Jurkat, Clone E6-1 (cell line): Measurements from ENCODE around the gene MFN2.

Source experiments
- DNase-seq: peaks from one replicate; pipeline ENCODE4 v3.0.0-alpha.2; 2011; ENCODE audit warnings: low read depth, low spot score
- H3K4me3 ChIP-seq: 2 replicates; pipeline ENCODE4 v1.5.1; 2011; ENCODE audit warnings: mild to moderate bottlenecking, low read length, control low read depth, moderate library complexity

Gene MFN2

GRCh38 chr1:11957398-11957797, 22.8 kb upstream of the MFN2 start:
- no peak for DNase-seq

GRCh38 chr1:11957897-11958296, 22.3 kb upstream of the MFN2 start:
- DNase-seq = no peak

More at GRCh38 chr1:11957398-11957797, 22.8 kb upstream of the MFN2 start:
- no peak overlapping the region for H3K4me3 ChIP-seq

DNA sequence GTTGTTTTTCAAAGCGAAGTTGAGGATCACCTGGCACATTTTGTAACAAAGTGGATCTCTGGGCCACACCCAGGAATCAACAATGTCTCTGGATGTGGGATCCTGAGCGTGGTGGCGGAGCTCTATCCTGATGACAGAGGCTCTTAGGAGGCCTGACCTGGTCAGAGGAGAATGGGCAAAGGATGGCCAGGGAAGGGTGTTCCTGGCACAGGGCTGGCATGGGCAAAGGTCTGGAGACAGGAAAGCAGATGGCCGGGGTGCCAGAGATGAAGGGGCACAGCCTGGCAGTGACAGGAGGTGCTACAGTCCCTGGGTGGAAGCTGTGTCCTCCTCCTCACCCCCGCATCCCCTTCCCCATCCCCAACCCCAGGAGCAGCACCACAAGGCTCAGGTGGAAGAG, 20.0 kb upstream of the MFN2 start:
- no peak for DNase-seq
- no peak overlapping the region for H3K4me3 ChIP-seq

More at GRCh38 chr1:11957897-11958296, 22.3 kb upstream of the MFN2 start:
- no peak overlapping the region for H3K4me3 ChIP-seq

DNA sequence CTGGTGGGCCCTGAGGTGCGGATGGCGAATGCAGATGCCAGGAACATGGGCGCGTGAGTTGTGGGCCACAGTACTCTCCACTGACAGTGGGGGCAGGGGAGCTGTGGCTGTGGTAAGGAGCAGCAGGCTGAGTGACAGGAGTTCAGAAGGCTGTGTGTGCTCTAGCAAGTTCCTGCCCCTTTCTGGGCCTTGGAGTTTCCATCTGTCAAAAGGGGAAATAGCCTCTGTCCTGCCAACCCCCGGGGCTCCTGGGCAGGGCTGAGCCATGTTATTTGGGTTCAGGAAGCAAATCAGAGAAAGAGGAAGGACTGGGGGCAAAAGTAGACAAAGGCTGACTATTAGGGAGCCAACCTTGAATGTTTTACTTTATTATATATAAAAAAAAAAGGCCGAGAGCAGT, 19.5 kb upstream of the MFN2 start:
- no peak overlapping the region for H3K4me3 ChIP-seq
- no peak for DNase-seq

- H3K4me3 ChIP-seq = no peak overlapping the region
- no peak for DNase-seq
These were observed 19.0 kb upstream of the MFN2 start for GRCh38 chr1:11961230-11961629.

DNA sequence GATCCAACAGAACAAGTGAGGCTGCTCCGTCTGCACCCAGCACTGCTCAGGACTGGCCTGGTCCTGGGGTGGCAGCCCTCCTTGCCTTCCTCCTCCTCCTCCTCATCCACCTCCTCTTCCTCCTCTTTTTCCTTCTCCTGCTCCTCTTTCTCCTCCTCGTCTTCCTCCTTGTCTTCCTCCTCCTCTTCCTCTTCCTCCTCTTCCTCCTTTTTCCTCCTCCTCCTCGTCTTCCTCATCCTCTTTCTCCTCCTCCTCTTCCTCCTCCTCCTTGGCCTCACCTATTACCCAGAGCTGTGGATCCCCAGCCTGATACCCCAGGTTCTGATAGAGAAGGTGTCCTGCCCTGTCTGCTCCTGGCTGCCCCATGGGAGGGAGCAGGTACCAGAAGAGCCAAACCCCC, 16.6 kb upstream of the MFN2 start:
- no peak for DNase-seq
- no peak overlapping the region for H3K4me3 ChIP-seq

DNA sequence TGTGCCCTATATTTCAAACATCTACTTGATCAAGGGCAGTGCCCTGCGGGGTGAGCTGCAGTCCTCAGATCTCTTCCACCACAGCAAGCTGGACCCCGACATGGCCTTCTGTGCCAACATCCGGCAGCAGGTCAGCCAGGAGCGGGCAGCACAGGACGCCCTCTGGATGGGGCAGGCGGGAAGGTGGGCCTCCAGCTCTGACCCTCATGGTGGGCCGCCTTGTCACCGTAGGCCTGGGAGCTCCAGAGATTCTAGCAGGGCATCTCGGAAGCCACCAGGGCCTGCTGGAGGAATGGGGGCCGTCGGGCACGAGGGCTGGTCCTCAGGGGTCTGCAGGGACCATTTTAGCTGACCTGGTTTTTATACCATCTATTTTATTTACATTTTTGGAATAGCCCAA, 15.6 kb upstream of the MFN2 start:
- no peak for DNase-seq
- H3K4me3 ChIP-seq = no peak overlapping the region

GRCh38 chr1:11967028-11967547, 13.2 kb upstream of the MFN2 start:
- peak; percentile 12 for DNase-seq
- H3K4me3 ChIP-seq = no peak overlapping the region

- no peak overlapping the region for H3K4me3 ChIP-seq
- no peak for DNase-seq
These were observed 9.6 kb upstream of the MFN2 start for GRCh38 chr1:11970441-11971185.

DNA sequence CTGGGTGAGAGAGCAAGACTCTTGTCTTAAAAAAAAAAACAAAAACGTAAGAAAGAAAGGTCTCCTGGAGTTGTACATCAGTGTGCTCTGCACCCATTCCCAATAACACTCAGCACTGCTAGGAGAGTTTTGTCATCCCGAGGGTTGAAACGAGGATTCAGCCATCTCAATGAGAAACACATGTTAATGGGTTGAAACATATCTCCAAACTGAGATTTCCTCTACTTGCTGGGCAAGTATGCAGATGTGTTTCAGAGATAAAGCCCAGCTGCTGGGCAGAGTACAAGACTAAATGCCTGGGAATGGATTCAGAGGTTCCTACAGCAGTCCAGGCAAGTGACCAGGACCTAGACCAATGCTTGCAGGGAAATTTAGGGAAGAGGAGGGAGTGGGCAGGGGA, 2.6 kb upstream of the MFN2 start:
- no peak overlapping the region for H3K4me3 ChIP-seq
- no peak for DNase-seq

DNA sequence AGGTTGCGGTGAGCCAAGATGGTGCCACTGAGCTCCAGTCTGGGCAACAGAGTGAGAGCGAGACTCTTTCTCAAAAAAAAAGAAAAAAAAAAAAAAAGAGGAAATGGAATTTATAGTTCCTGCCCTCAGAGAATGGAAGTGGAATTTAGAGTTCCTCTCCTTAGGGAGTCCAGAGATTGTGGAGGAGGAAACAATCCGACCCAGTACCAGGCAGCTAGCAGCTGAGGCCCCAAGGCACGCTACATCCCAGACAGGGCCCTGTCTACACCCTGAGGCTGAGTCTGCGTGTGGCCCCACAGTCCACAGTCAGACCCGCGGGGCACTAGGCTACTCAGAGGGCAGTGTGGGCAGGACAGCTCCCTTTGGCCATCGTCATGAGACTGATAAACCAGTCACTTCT, 1.9 kb upstream of the MFN2 start:
- H3K4me3 ChIP-seq = no peak overlapping the region
- no peak for DNase-seq

GRCh38 chr1:11979028-11979850, 1.0 kb upstream of the MFN2 start:
- peak overlapping the region; percentile 97 for H3K4me3 ChIP-seq
- DNase-seq = no peak

DNA sequence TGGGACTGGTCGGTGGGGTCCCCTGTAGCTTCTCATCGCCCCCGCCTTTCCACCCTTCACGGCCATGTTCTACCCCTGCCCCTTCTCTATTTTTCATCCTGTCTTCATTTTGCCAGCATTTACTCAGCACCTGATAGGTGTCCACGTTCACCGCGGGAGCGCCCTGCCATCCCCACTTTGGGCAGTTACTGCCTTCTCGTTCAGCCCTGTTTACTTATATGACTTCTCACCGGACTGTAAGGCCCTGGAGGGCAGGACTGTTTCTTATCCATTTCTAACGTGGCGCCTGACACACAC, 380 bp downstream of the MFN2 start:
- H3K4me3 ChIP-seq = peak overlapping the region; percentile 97
- no peak for DNase-seq

- no peak for DNase-seq
- peak overlapping the region; percentile 97 for H3K4me3 ChIP-seq
These were observed 1.2 kb downstream of the MFN2 start for GRCh38 chr1:11981378-11982009.

DNA sequence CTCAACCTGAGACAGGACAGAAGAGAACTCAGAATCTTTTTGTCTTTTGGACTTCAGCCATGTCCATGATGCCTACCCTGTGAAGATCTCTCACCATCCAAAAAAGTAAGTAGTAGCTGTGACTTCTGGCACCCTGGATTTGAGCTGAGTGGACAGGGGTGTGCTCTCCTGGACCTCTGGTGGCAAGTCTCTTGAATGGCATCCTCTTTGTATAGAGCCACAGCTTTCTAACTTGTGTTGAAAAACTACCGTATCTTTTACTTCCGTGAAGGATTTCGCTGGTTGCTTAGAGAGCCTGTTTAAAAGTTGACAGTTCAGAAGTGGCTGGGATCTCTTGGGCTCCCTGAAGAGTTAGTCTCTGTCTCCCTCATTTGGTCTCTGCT, 1.8 kb downstream of the MFN2 start:
- no peak overlapping the region for H3K4me3 ChIP-seq

DNA sequence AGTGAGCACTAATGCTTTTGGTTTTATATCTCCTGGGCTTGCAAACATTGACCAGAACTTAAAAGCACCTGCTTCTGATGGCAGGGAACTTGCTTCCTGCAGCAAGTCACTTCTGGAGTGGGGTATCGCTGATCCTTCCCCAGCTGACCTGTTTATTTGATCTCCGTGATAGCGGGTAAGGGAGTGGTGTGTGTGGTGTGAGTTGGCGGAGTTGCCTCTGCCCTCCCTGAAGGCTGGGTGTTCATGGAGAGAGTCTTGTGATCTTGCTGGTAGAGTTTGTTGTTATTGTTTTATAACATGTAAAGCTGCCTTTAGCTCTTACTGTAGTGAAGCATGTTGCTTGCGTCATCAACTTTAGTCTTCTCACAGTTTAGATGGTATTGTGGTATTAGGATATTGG, 3.9 kb downstream of the MFN2 start:
- no peak overlapping the region for H3K4me3 ChIP-seq
- no peak for DNase-seq

More for the DNA sequence above, 1.8 kb downstream of the MFN2 start:
- no peak for DNase-seq

DNA sequence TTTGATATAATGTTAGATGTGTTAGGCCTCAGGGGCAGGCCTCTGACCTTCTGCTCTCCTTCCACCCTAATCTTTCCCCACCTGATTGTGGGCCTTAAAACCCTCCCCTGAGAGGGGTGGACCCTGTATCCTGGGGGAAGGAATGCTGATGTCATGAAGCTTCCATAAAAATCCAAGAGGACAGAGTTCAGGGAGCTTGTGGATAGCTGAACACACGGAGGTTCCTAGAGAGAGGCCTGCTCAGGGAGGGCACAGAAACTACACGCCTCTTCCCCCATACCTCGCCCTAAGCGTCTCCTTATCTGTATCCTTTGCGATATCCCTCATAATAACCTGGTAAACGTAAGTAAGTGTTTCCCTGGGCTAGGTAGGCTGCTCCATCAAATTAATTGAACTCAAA, 4.3 kb downstream of the MFN2 start:
- H3K4me3 ChIP-seq = no peak overlapping the region
- no peak for DNase-seq

DNA sequence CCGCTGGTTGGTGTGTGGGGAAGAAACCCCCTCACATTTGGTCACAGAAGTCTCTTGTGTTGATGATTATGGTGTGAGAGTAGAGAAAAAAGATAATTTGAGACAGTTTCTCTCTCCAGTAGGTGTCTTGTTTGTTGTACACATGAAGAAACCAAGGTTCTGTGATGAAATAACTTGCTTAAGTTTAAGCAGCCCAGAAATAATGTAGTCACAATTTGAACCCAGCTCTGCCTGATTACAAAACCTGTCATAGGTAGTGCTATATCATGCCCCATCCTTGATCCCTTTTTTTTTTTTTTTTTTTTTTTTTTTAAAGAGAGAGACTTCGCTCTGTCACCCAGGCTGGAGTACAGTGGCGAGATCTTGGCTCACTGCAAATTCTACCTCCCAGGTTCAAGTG, 4.9 kb downstream of the MFN2 start:
- DNase-seq = no peak
- H3K4me3 ChIP-seq = no peak overlapping the region

DNA sequence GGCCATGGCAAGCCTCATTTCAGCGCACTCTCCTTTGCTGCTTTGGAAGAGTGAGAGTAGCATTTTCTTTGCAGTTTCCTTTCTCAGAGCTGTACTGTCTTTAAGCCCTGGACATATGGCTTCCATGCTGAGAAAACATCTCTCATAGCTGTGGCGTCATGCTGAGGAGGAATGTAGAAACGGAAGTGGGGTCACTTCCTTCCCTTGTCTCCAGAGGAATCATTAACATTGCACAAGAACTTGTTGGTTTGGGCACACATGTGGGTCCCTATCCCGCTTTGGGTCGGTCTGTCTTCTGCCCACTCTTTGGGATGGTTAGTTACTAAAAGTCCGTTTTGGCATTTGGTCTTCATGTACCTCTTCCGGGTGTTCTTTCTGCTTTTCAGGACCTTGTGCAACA, 5.6 kb downstream of the MFN2 start:
- no peak overlapping the region for H3K4me3 ChIP-seq
- no peak for DNase-seq

DNA sequence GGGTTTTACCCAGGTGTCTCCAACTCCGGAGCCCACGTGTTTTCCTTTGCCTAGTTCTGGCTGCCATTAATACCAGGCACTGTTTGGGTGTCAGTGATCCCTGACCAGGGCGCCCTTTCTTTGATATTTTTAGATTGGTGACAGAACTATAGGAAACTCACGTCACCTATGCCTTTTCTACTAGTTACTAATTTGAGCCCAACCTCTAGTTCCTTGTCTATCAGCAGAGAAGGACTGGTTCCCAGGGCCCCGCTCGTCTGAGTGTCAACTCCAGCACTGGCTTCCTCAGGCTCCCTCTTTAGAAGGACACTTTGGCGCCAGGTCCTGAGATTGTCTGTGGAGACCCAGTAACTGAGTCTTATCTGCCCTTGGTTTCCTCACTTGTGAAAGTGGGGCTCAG, 9.4 kb downstream of the MFN2 start:
- H3K4me3 ChIP-seq = no peak overlapping the region
- DNase-seq = no peak
